ENCODE measurements around the gene MICAL1. TPM values are rescaled to one million over a fixed set of nuclear protein-coding genes. Genes with fewer than 3 reads are reported as not detected.
A peak's percentile ranks its signal among the peaks of the same experiment; 100 is the strongest.

MICAL1 gene
- polyA plus RNA-seq, 4 donors, result 48.0 to 316 (median 181) TPM

DNA sequence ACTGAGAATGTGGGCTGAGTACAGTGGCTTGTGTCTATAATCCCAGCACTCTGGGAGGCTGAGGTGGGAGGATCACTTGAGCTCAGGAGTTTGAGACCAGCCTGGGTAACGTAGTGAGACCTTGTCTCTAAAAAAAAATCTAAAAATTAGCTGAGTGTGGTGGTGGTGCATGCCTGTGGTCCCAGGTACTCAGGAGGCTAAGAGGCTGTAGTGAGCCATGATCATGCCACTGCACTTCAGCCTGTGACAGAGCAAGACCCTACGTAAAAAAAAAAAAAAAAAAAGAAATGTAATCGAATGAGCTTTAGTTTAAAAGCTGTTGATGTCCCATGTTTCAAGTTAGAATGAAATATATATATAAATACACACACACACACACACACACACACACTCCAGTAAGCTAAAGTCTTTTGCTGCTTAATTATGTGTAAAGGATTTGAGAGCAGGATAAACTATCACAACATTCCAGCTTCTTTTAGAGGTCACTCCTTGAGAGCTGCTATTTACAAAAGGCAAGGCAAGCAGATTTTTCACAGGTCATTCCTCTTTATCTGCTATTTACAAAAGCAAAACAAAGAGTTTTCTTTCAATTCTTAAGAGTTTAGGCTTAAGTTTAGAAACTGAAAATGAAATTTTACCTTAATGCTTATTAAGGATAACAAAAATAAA is 4.7 kb upstream of the MICAL1 start:
- DNase-seq (peak in 1 of 2 donors; percentile 26), FAIRE-seq (no peak)
- Histone ChIP-seq H3K4me3 (ENCODE audit: low read depth in 1 of 3, low read length in 3 of 3) (no peak overlapping the region), H3K9me3 (ENCODE audit: control insufficient read depth in 2 of 2, insufficient read depth in 1 of 2, low read depth in 1 of 2, low read length in 1 of 2) (no peaks in the 10 kb centered on the region), H3K4me1 (ENCODE audit: control insufficient read depth in 3 of 3, insufficient read depth in 2 of 3, low read depth in 1 of 3, low read length in 2 of 3) (peaks cover 3 to 19% (median 3%) of the 10 kb centered on the region in 3 donors), H3K27ac (ENCODE audit: low read depth in 1 of 3, low read length in 2 of 3) (peak overlapping the region in 1 of 3 donors; percentile 16), H3K27me3 (ENCODE audit: control insufficient read depth in 3 of 3, insufficient read depth in 3 of 3, low read length in 3 of 3) (no peaks in the 10 kb centered on the region), H3K36me3 (ENCODE audit: control insufficient read depth in 3 of 3, insufficient read depth in 2 of 3, low read depth in 1 of 3, low read length in 3 of 3) (peaks cover 0 to 8% (median 0%) of the 10 kb centered on the region in 3 donors)
- 77 to 80% (median 78%) methylated on average over 3 of the region's 3 CpGs for WGBS, 3 donors

- Histone ChIP-seq H3K27me3 (ENCODE audit: control insufficient read depth in 3 of 3, insufficient read depth in 3 of 3, low read length in 3 of 3) (no peaks in the 10 kb centered on the region), H3K9me3 (ENCODE audit: control insufficient read depth in 2 of 2, insufficient read depth in 1 of 2, low read depth in 1 of 2, low read length in 1 of 2) (no peaks in the 10 kb centered on the region), H3K36me3 (ENCODE audit: control insufficient read depth in 3 of 3, insufficient read depth in 2 of 3, low read depth in 1 of 3, low read length in 3 of 3) (peaks cover 0 to 8% (median 0%) of the 10 kb centered on the region in 3 donors), H3K4me3 (ENCODE audit: low read depth in 1 of 3, low read length in 3 of 3) (no peak overlapping the region), H3K4me1 (ENCODE audit: control insufficient read depth in 3 of 3, insufficient read depth in 2 of 3, low read depth in 1 of 3, low read length in 2 of 3) (peaks cover 5 to 24% (median 5%) of the 10 kb centered on the region in 3 donors), H3K27ac (ENCODE audit: low read depth in 1 of 3, low read length in 2 of 3) (no peak overlapping the region)
- DNase-seq (peak; percentile 3 to 38), FAIRE-seq (no peak)
- WGBS, 3 donors, result 63 to 83% (median 67%) methylated on average over 5 of the region's 5 CpGs
These were observed 3.4 kb upstream of the MICAL1 start for GRCh38 chr6:109458774-109459531.

DNA sequence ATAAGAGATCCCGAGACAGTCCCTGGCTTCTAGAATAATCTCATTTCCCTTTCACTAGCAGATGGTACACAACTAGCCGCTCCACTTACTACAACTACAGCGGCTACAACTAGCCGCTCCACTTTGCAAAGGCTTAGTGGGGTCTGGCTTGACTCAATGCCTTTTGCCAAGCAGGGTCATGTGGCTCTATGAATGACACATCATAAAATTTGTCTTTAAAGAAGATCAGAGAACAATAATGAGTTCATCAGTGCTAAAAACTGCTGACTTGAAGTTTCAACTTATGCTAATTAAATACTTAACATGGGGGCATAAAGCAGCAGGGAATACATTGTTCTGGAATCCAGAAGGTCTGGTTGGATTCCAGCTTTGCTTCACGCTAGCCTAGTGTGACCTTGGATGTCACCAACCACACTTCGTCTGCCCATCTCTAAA is 2.0 kb upstream of the MICAL1 start:
- H3K27ac ChIP-seq (ENCODE audit: low read depth in 1 of 3, low read length in 2 of 3), result peak overlapping the region; percentile 89 to 96 (median 90)
- 45 to 69% (median 48%) methylated on average over 6 of the region's 6 CpGs for WGBS, 3 donors

GRCh38 chr6:109456710-109457561 is 1.4 kb upstream of the MICAL1 start:
- DNase-seq, result peak; percentile 68 to 91
- WGBS, 3 donors, result 17 to 40% (median 28%) methylated on average over 16 of the region's 16 CpGs
- H3K4me3 ChIP-seq (ENCODE audit: low read depth in 1 of 3, low read length in 3 of 3), result peak overlapping the region; percentile 80 to 94 (median 83)
- no peak for FAIRE-seq
- H3K27ac ChIP-seq (ENCODE audit: low read depth in 1 of 3, low read length in 2 of 3), result peak overlapping the region; percentile 89 to 96 (median 90)
- no peaks in the 10 kb centered on the region for H3K9me3 ChIP-seq (ENCODE audit: control insufficient read depth in 2 of 2, insufficient read depth in 1 of 2, low read depth in 1 of 2, low read length in 1 of 2)
- H3K36me3 ChIP-seq (ENCODE audit: control insufficient read depth in 3 of 3, insufficient read depth in 2 of 3, low read depth in 1 of 3, low read length in 3 of 3), result peaks cover 0 to 24% (median 2%) of the 10 kb centered on the region in 3 donors
- H3K27me3 ChIP-seq (ENCODE audit: control insufficient read depth in 3 of 3, insufficient read depth in 3 of 3, low read length in 3 of 3), result no peaks in the 10 kb centered on the region
- H3K4me1 ChIP-seq (ENCODE audit: control insufficient read depth in 3 of 3, insufficient read depth in 2 of 3, low read depth in 1 of 3, low read length in 2 of 3), result peaks cover 5 to 34% (median 5%) of the 10 kb centered on the region in 3 donors

More for the DNA sequence above, 2.0 kb upstream of the MICAL1 start:
- FAIRE-seq, result no peak
- no peaks in the 10 kb centered on the region for H3K9me3 ChIP-seq (ENCODE audit: control insufficient read depth in 2 of 2, insufficient read depth in 1 of 2, low read depth in 1 of 2, low read length in 1 of 2)
- H3K4me1 ChIP-seq (ENCODE audit: control insufficient read depth in 3 of 3, insufficient read depth in 2 of 3, low read depth in 1 of 3, low read length in 2 of 3), result peaks cover 5 to 34% (median 5%) of the 10 kb centered on the region in 3 donors
- no peaks in the 10 kb centered on the region for H3K27me3 ChIP-seq (ENCODE audit: control insufficient read depth in 3 of 3, insufficient read depth in 3 of 3, low read length in 3 of 3)
- H3K36me3 ChIP-seq (ENCODE audit: control insufficient read depth in 3 of 3, insufficient read depth in 2 of 3, low read depth in 1 of 3, low read length in 3 of 3), result peaks cover 0 to 17% (median 2%) of the 10 kb centered on the region in 3 donors
- no peak for DNase-seq
- H3K4me3 ChIP-seq (ENCODE audit: low read depth in 1 of 3, low read length in 3 of 3), result no peak overlapping the region

- Histone ChIP-seq H3K27me3 (ENCODE audit: control insufficient read depth in 3 of 3, insufficient read depth in 3 of 3, low read length in 3 of 3) (no peaks in the 10 kb centered on the region), H3K4me1 (ENCODE audit: control insufficient read depth in 3 of 3, insufficient read depth in 2 of 3, low read depth in 1 of 3, low read length in 2 of 3) (peaks cover 5 to 34% (median 5%) of the 10 kb centered on the region in 3 donors), H3K4me3 (ENCODE audit: low read depth in 1 of 3, low read length in 3 of 3) (peak overlapping the region; percentile 80 to 94 (median 83)), H3K27ac (ENCODE audit: low read depth in 1 of 3, low read length in 2 of 3) (peak overlapping the region; percentile 89 to 96 (median 90)), H3K9me3 (ENCODE audit: control insufficient read depth in 2 of 2, insufficient read depth in 1 of 2, low read depth in 1 of 2, low read length in 1 of 2) (no peaks in the 10 kb centered on the region), H3K36me3 (ENCODE audit: control insufficient read depth in 3 of 3, insufficient read depth in 2 of 3, low read depth in 1 of 3, low read length in 3 of 3) (peaks cover 0 to 29% (median 2%) of the 10 kb centered on the region in 3 donors)
- DNase-seq (peak in 1 of 2 donors; percentile 69), FAIRE-seq (no peak)
- WGBS, 3 donors, result 4 to 12% (median 10%) methylated on average over 38 of the region's 38 CpGs
These were observed 575 bp upstream of the MICAL1 start for GRCh38 chr6:109456111-109456583.

DNA sequence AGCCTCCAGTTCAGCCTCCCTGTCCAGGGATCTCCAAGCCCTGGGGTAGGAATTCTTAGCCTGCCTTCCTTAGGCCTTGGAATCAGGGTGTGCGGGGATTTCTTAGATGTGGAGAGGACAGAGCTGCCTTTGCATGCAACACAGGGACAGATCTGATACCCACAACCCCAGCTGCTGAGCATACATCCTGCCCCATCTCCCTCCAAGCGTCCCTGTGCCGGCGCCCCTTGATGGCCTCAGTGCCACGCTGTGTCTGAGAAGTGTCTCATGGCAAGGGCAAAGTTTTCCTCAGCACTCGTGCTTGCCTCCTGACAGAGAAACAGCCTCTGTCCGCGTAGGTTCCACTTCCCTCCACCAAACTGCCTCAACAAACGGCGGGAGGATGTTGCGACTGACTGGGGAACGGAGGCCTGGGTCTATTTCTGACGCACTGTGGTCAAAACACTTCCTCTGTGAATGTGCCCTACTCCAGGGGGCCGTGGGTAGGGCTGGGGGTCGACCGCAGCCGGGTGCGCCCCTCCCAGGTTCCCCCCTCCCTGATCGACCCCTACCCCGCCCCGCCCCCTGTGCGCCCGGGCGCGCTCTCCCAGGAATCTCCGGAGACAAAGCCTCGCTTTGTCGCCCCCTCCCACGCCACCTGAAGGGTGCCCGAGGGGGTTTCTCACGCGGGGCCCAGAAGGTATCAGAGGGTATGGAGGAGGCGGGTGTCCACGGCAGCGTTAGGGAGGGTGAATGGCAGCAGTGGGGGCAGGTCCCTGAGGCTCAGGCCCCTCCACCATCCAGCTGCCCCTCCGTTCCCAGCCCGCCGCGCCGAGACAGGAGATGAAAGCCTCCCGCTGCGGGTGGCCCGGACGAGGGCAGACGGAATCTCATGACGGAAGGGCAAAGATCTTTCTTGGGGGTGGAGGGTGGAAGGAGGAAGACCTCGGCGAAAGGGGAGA is 806 bp downstream of the MICAL1 start:
- 3 to 5% (median 3%) methylated on average over 46 to 48 of the region's 48 CpGs for WGBS, 3 donors

More for the DNA sequence above, 806 bp downstream of the MICAL1 start:
- H3K36me3 ChIP-seq (ENCODE audit: control insufficient read depth in 3 of 3, insufficient read depth in 2 of 3, low read depth in 1 of 3, low read length in 3 of 3), result peaks cover 0 to 38% (median 2%) of the 10 kb centered on the region in 3 donors
- H3K4me3 ChIP-seq (ENCODE audit: low read depth in 1 of 3, low read length in 3 of 3), result peak overlapping the region; percentile 80 to 94 (median 83)
- peaks cover 5 to 36% (median 5%) of the 10 kb centered on the region in 3 donors for H3K4me1 ChIP-seq (ENCODE audit: control insufficient read depth in 3 of 3, insufficient read depth in 2 of 3, low read depth in 1 of 3, low read length in 2 of 3)
- no peaks in the 10 kb centered on the region for H3K9me3 ChIP-seq (ENCODE audit: control insufficient read depth in 2 of 2, insufficient read depth in 1 of 2, low read depth in 1 of 2, low read length in 1 of 2)
- DNase-seq (peak; percentile 80 to 82), FAIRE-seq (no peak)
- H3K27me3 ChIP-seq (ENCODE audit: control insufficient read depth in 3 of 3, insufficient read depth in 3 of 3, low read length in 3 of 3), result no peaks in the 10 kb centered on the region
- peak overlapping the region; percentile 86 to 96 (median 90) for H3K27ac ChIP-seq (ENCODE audit: low read depth in 1 of 3, low read length in 2 of 3)

Data from small intestine (tissue), 7 donors.